Activated T-cell treated with anti-CD3 and anti-CD28 coated beads for 1 hour (primary cell): ENCODE data around the gene TBC1D4.
"Not testable (repeated sequence)": the region's sequence is repeated elsewhere in the genome, so short reads cannot be mapped to it uniquely, and the experiment has no call there.

ENCODE experiments used
- DNase-seq: peaks from one replicate; pipeline ENCODE4 v3.0.0-alpha.2; 2020; ENCODE audit warnings: low read depth

The TBC1D4 gene

DNA sequence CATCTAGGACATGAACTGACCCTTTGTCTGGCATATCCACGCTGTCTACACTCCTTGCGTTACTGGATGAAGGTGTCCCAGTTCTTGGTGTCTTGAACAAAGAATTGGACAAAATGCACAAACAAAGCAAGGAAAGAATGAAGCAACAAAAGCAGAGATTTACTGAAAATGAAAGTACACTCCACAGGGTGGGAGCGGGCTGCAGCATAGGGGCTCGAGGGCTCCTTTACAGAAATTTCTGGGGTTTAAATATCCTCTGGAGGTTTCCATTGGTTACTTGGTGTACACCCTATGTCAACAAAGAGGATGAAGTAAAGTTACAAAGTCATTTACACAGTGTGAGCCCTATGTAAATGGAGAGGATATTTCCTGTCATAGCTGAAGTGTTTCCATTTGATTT lies 208.3 kb downstream of the TBC1D4 start:
- not testable (repeated sequence) for DNase-seq

DNA sequence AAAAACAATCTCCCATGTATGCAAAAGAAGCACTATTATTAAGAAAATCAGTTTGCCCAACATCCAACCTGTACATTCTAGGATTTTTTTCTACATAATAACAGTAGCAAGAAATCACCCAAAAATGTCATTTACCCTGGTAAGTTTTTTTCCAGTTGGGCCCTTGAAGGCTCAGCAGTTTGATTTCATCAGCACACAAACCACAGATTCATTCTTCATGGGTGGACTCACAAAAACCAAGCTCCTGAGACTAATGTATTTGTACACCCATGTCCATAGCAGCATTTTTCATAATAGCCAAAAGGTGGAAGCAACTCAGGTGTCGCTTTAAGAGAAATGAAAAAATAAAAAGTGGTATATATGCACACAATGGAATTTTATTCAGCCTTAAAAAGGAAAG lies 210.1 kb downstream of the TBC1D4 start:
- DNase-seq, result no peak

DNA sequence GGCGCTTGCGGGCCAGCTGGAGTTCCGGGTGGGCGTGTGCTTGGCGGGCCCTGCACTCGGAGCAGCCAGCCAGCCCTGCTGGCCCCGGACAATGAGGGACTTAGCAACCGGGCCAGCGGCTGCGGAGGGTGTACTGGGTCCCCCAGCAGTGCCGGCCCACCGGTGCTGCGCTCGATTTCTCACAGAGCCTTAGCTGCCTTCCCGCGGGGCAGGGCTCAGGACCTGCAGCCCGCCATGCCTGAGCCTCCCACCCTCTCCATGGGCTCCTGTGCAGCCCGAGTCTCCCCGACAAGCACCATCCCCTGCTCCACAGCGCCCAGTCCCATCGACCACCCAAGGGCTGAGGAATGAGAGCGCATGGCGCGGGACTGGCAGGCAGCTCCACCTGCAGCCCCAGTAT lies 213.5 kb downstream of the TBC1D4 start:
- DNase-seq, result not testable (repeated sequence)

DNA sequence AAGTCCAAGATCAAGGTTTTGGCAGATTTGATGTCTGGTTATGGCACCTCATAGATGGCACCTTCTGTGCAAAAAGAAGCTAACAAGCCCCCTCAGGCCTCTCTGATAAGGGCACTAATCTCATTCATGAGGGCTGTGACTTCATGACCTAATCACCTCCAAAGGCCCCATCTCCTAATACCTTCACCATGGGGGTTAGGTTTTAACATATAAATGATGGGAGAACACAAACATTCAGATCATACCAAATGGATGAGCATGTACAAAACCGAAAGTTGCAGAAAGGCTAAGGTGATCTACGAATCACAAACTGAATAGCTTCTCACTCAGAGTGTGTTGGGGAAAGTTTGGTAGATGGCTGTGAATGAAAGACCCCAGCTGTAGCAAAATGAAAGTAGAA lies 217.4 kb downstream of the TBC1D4 start:
- DNase-seq, result no peak

DNA sequence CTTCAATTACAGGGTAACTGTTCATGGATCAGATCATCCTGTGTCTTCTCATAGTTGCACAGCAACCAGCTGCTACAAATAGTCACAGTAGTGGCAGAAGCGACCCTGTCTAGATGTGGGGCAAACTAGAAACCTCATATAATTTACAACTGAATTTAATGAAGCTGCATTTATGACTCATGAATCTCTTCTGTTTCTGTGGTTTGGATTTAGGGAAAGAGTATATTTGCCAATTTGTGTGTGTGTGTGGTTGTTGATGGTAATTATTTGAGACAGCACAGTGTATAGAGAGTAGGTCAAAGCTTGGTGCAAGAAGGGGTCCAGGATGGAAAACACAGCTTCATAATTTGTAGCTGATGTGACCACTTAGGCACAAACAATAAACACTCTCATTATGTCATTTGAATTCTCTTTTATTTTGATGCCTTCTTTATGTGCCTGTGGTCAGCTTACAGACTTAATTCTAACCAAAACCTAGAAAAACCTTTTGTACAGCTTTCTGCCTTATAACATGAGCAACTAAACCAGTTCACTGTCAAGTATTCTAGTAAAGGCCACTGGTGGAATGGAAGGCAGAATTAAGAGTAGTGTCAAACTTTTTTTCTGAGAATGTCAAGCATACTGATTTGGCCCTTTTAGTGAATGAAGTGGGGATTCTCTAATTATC lies 218.1 kb downstream of the TBC1D4 start:
- no peak for DNase-seq

DNA sequence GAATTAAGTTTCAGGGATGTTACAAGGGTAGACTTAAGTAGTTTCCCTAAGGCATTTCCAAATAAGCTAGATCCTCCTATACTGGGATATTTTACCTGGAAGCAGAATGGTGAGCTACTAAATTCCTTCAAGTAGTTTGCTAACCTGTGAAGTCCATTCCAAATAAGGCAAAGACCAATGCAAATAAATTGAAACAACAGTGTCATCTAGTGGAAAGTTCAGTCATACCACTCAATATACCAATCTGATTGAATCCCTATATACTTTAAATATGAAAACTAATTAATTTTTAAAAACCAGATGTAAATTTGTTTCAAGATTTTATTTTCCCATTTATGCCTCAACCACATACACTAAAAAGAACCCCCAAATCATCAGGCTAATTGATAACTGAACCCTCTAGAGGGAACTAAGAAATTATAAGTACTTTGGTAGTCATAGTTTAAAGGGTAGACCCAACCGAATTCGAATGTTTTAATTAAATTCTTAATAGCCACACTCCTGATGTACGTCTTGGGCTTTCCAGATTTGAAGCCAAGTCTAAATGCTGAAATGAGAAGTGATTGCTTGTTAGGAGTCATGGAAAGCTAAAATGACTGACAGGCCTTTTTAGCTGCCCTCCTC lies 223.7 kb downstream of the TBC1D4 start:
- no peak for DNase-seq

DNA sequence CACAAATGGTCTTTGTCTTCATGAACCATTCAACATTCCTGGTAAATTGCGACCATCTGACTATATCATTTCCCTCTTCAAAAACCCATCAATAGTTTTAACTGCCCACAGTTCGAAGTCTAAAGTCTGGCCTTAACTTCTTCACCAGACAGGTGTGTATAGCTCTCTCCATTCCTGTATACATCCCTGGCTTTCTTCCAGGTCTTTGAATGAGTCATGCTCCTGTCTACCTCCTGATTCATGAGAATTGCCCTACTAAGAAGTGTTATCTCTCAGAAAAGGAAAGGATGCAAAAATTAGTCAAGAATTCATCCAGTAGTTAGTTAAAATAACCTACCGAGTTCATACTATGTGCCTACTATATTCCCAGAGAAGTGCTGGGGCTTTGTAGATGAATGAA lies 225.0 kb downstream of the TBC1D4 start:
- no peak for DNase-seq

DNA sequence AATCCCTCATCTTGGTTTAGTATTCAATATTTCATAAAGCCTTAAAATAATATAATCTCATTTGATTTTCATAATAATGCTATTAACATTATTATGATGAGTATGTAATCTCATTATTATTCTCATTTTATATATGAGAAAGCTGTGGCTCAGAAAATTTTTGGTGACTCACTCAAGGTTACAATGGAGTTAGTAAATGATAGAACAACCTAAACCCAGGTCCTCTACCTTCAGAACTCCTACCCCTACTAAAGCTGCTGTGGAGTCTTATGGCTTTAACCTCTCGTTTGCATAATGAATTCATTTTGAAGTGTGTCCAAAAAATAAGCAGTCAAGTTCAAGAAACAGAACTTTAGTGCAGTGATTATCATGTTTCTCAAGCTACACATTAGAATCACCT lies 226.3 kb downstream of the TBC1D4 start:
- no peak for DNase-seq

DNA sequence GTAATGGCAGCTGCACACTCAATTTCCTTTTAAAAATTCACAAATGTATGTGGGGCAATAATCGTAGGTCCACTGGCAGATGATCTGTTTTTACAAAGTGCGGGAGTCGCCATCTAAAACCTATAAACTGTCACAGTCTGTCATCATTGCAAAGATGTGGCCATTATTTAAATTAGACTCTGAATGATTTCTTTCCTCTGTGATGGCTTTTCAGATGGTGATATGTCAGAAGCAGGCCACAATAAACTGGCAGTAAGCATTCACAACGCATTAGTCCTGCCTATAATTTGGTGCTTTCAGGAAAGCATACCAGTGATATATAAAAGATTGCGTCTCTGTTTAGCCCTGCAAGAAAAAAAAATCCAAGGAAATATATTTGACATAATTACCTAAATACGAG lies 226.8 kb downstream of the TBC1D4 start:
- DNase-seq, result no peak

DNA sequence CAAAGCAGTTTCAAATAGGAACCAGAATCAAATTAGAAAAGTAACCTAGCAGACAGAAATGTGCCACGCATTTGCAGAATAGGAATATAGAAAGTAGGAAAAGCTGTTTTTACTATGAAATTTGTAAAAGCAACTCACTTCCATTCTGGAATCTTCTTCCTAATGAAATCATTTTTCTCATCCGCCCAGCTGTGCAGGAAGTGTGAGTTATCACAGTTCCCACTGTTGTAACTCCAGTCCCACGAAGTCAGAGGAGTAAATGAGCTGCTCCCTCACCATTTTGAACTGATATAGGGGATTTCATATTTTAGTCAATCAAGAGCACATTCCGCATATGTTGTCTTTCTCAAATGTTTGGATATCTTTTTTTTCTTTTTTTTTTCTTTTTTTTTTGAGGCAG lies 230.8 kb downstream of the TBC1D4 start:
- no peak for DNase-seq

DNA sequence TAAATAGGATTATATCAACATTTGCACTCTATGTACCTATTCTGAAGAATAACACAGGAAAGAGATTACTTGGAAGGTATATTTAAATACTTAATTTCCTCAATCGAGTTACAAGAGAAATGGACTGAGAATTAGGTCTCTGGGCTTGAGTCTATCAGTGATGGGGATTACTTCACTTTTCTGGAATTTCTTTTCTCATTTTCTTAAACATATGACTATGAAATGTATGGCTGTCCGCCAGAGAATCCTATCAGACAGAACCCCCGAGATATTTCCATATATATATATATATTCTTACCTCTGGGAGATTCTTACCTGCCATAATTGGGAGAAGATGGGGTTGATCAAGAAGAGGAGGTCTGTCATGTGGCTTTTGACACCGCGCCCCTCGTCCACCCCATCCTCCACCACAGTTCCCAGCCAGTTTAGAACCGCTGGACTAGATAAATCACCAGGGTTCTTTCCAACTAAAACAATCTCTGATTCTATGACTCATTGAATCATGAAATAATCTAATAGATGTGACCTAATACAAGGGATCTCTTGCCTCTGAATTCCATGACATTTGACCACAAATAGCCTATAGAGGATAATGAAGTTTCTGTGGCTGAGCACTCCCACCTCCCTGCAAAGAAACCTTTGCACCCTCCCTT lies 231.3 kb downstream of the TBC1D4 start:
- DNase-seq, result no peak

DNA sequence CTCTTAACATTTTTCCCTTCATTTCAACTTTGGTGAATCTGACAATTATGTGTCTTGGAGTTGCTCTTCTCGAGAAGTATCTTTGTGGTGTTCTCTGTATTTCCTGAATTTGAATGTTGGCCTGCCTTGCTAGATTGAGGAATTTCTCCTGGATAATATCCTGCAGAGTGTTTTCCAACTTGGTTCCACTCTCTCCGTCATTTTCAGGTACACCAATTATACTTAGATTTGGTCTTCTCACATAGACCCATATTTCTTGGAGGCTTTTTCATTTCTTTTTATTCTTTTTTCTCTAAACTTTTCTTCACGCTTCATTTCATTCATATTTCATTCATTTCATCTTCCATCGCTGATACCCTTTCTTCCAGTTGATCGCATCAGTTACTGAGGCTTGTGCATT lies 236.4 kb downstream of the TBC1D4 start:
- DNase-seq, result not testable (repeated sequence)

DNA sequence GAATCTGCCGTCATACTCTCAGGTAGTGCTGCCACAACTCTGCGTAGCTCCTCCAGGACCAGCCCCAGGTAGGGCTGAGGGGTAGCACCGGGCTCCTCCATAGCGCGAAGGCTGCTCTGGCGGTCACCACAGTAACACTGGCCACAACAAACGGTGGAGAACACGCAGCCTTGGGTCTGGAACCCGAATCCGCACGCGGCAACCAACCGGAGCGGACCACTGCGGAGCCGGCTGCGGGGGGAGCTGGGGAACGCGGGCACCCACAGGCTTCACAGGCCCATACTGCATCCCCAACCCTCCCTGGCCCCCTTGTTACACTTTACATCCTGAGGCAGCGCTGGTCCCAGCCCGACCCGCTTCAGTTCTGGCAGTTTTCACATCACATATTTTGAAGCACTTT lies 241.7 kb downstream of the TBC1D4 start:
- DNase-seq, result not testable (repeated sequence)

DNA sequence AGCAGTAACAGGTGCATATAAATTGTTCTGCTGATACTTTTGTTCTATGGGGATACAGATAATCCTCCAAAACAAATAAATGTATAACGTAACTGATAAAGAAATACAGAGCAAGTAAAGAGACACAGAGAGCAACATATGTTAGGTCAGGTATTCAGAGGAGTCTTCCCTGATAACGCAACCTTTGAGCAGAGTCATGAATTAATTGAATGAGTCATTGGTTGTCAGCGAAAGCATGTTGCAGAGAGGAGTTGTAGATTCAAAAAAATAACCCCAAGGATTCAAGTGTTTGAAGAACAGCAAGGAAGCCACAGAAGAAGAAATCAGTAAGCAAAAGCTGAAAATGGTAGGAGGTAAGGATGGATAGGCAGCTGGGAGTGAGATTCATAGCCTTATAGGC lies 245.2 kb downstream of the TBC1D4 start:
- DNase-seq, result no peak
